H1 (cell line): Measurements from ENCODE around the gene MAPT.

Experiments
- EP300 ChIP-seq, 2 experiments: IDR thresholded peaks; 1 replicate in 1 of 2; 2 replicates in 1 of 2; pipeline ENCODE4 v1.6.1; 2011 to 2012; ENCODE audit warnings: low read depth in 2 of 2, low read length in 2 of 2, mild to moderate bottlenecking in 2 of 2, borderline replicate concordance in 1 of 2, inconsistent platforms in 1 of 2, moderate library complexity in 1 of 2
- JUND ChIP-seq: IDR thresholded peaks from 2 replicates; pipeline ENCODE4 v1.6.1; 2011; ENCODE audit warnings: mild to moderate bottlenecking, improper control_type of control experiment, low read length
- MAFK ChIP-seq: IDR thresholded peaks from 2 replicates; pipeline ENCODE4 v1.6.1; 2012; ENCODE audit warnings: low read depth, mild to moderate bottlenecking, improper control_type of control experiment, low read length
- POLR2A ChIP-seq, 2 experiments: IDR thresholded peaks; 1 replicate in 1 of 2; 2 replicates in 1 of 2; pipeline ENCODE4 v1.6.1; 2011; ENCODE audit warnings: low read depth in 2 of 2, low read length in 2 of 2, mild to moderate bottlenecking in 2 of 2; ENCODE audit errors: control extremely low read depth in 1 of 2
- POLR2AphosphoS5 ChIP-seq: IDR thresholded peaks from 2 replicates; pipeline ENCODE4 v1.6.1; 2011; ENCODE audit warnings: low read depth, low read length
- SP1 ChIP-seq: IDR thresholded peaks from 2 replicates; pipeline ENCODE4 v1.6.1; 2011; ENCODE audit warnings: low read depth, low read length
- SP2 ChIP-seq: IDR thresholded peaks from 2 replicates; pipeline ENCODE4 v1.6.1; 2012; ENCODE audit warnings: mild to moderate bottlenecking, low read length, inconsistent platforms
- SUZ12 ChIP-seq: fragments of 200-600 bp; sonication (generic); IDR thresholded peaks from 2 replicates; pipeline ENCODE4 v1.6.1; 2012; ENCODE audit warnings: mild to moderate bottlenecking, inconsistent platforms, low read length, moderate library complexity, mixed read lengths
- TAF1 ChIP-seq: IDR thresholded peaks from 2 replicates; pipeline ENCODE4 v1.6.1; 2011; ENCODE audit warnings: mild to moderate bottlenecking, low read depth, low read length
- ZNF274 ChIP-seq: IDR thresholded peaks from 2 replicates; pipeline ENCODE4 v1.7.0; 2012; ENCODE audit warnings: low read length, borderline replicate concordance; ENCODE audit errors: extremely low read depth
- TF ChIP-seq, protein P1 (sequence below), 3 experiments: IDR thresholded peaks; 1 replicate in 2 of 3; 2 replicates in 1 of 3; pipeline versions ENCODE4 v1.5.1 to v1.6.1; 2011; ENCODE audit warnings: low read length in 3 of 3, mild to moderate bottlenecking in 3 of 3, inconsistent platforms in 2 of 3, low read depth in 1 of 3, moderate library complexity in 1 of 3; ENCODE audit not compliant: insufficient read depth in 1 of 3; ENCODE audit errors: control extremely low read depth in 1 of 3

DNA sequence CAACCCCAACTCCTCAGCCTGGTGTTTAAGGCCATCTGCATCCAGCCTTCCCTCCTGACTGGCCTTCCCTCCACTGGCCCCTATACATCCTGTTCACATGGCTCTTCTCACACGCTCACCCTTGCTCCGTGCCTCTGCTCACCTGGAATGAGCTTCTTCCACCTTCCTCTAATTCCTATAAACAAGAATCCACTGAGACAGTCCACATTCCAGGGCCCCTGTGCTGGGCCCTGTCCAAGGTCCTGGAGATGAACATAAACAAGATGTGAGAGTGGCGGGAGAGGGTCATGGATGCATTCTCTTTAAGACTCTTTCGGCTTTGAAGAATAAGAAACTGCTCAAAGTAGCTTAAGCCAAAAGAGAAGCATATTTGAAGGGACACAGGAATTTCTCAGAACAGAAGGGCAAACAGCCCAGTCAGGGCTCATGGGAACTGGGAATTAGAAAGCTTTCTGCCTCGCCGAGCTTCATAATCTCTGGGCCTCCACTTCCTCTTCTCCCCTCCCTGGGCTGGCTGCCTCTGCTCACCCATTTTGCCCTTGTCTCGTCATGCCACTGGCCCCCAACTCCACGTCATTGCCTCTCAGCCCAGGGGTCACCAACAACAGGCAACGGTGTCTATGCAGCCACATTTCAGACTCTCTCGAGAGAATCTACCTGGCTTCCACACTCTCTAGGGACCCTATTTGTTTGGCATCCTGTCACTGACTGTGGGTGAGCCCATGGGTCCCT lies 36.2 kb upstream of the MAPT start:
- TF ChIP-seq TAF1: no peak
- TF ChIP-seq POLR2AphosphoS5: no peak
- TF ChIP-seq, protein P1, sequence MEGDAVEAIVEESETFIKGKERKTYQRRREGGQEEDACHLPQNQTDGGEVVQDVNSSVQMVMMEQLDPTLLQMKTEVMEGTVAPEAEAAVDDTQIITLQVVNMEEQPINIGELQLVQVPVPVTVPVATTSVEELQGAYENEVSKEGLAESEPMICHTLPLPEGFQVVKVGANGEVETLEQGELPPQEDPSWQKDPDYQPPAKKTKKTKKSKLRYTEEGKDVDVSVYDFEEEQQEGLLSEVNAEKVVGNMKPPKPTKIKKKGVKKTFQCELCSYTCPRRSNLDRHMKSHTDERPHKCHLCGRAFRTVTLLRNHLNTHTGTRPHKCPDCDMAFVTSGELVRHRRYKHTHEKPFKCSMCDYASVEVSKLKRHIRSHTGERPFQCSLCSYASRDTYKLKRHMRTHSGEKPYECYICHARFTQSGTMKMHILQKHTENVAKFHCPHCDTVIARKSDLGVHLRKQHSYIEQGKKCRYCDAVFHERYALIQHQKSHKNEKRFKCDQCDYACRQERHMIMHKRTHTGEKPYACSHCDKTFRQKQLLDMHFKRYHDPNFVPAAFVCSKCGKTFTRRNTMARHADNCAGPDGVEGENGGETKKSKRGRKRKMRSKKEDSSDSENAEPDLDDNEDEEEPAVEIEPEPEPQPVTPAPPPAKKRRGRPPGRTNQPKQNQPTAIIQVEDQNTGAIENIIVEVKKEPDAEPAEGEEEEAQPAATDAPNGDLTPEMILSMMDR (IDR thresholded peaks at IDR 0.05; ENCODE audit: control extremely low read depth in 1 of 3, insufficient read depth in 1 of 3, low read depth in 1 of 3, low read length in 3 of 3): no peak
- TF ChIP-seq SP1: no peak
- TF ChIP-seq SUZ12: no peak
- no peak for TF ChIP-seq MAFK
- TF ChIP-seq SP2: no peak
- no peak for TF ChIP-seq POLR2A (IDR thresholded peaks at IDR 0.05; ENCODE audit: control extremely low read depth in 1 of 2, low read depth in 2 of 2, low read length in 2 of 2)
- no peak for TF ChIP-seq EP300 (IDR thresholded peaks at IDR 0.05; ENCODE audit: borderline replicate concordance in 1 of 2, low read depth in 2 of 2, low read length in 2 of 2)
- TF ChIP-seq ZNF274: no peak
- TF ChIP-seq JUND: no peak
